HEK293T (cell line): Measurements from ENCODE around the gene PLK3.

Source experiments
- CTCF ChIA-PET: fragments of 350-600 bp; formaldehyde crosslinking; extraction: SDS; loops from one replicate; lab custom pipeline; 2021; ENCODE audit warnings: antibody characterized with exemption, inconsistent platforms; lab: Yijun Ruan, JAX
- POLR2A ChIA-PET: fragments of 350-600 bp; formaldehyde crosslinking; extraction: SDS; loops from one replicate; lab custom pipeline; 2020; ENCODE audit warnings: antibody characterized with exemption, inconsistent platforms; lab: Yijun Ruan, JAX
- DNase-seq: peaks from one replicate; pipeline ENCODE4 v3.0.0; 2012; ENCODE audit warnings: mixed read lengths; ENCODE audit errors: extremely low spot score
- ARNT ChIP-seq: fragments of 450-650 bp; IDR thresholded peaks from 2 replicates; pipeline ENCODE4 v1.6.1; 2017; ENCODE audit warnings: mild to moderate bottlenecking
- BHLHE40 ChIP-seq: fragments of 450-650 bp; IDR thresholded peaks from 2 replicates; pipeline ENCODE4 v1.6.1; 2016; ENCODE audit warnings: mild to moderate bottlenecking, moderate library complexity, borderline replicate concordance
- CTBP1 ChIP-seq: fragments of 450-650 bp; IDR thresholded peaks from 2 replicates; pipeline ENCODE4 v1.6.1; 2016; ENCODE audit warnings: borderline replicate concordance
- ELF4 ChIP-seq: fragments of 450-650 bp; IDR thresholded peaks from 2 replicates; pipeline ENCODE4 v1.6.1; 2017; ENCODE audit warnings: antibody characterized with exemption
- FOXA1 ChIP-seq: fragments of 450-650 bp; IDR thresholded peaks from 2 replicates; pipeline ENCODE4 v1.6.1; 2016; ENCODE audit warnings: mild to moderate bottlenecking
- FOXK2 ChIP-seq: fragments of 450-650 bp; IDR thresholded peaks from 2 replicates; pipeline ENCODE4 v1.6.1; 2016; ENCODE audit warnings: mild to moderate bottlenecking
- FOXM1 ChIP-seq: fragments of 450-650 bp; IDR thresholded peaks from 2 replicates; pipeline ENCODE4 v1.6.1; 2017; ENCODE audit warnings: mild to moderate bottlenecking, borderline replicate concordance
- HDGF ChIP-seq: fragments of 450-650 bp; IDR thresholded peaks from 2 replicates; pipeline ENCODE4 v1.6.1; 2017; ENCODE audit warnings: antibody characterized with exemption, borderline replicate concordance
- L3MBTL2 ChIP-seq: fragments of 450-650 bp; conservative IDR thresholded peaks from 2 replicates; pipeline ENCODE4 v1.6.1; 2016; ENCODE audit warnings: mild to moderate bottlenecking
- LEF1 ChIP-seq: fragments of 450-650 bp; IDR thresholded peaks from 2 replicates; pipeline ENCODE4 v1.6.1; 2017; ENCODE audit warnings: mild to moderate bottlenecking, borderline replicate concordance
- NFRKB ChIP-seq: fragments of 450-650 bp; IDR thresholded peaks from 2 replicates; pipeline ENCODE4 v1.6.1; 2016; ENCODE audit warnings: mild to moderate bottlenecking, moderate library complexity
- PKNOX1 ChIP-seq: fragments of 450-650 bp; IDR thresholded peaks from 2 replicates; pipeline ENCODE4 v1.6.1; 2016
- SP1 ChIP-seq: fragments of 450-650 bp; IDR thresholded peaks from 2 replicates; pipeline ENCODE4 v1.6.1; 2017
- SUZ12 ChIP-seq: fragments of 450-650 bp; IDR thresholded peaks from 2 replicates; pipeline ENCODE4 v1.6.1; 2016; ENCODE audit warnings: mild to moderate bottlenecking
- TARDBP ChIP-seq: fragments of 450-650 bp; IDR thresholded peaks from 2 replicates; pipeline ENCODE4 v1.6.1; 2016
- ZNF384 ChIP-seq: fragments of 450-650 bp; IDR thresholded peaks from 2 replicates; pipeline ENCODE4 v1.6.1; 2016

The PLK3 gene

GRCh38 chr1:44827197-44828002, 27.2 kb downstream of the PLK3 start:
- ChIA-PET CTCF (interaction anchor here (1.5 kb wide), 1 partner anchor 34 kb away, joined by 5 read pairs; no protein-coding TSS in a partner anchor), POLR2A (interaction anchor here (0.7 to 1.8 kb wide), 3 partner anchors 27 to 476 kb away, joined by 3 to 6 read pairs (median 4); partner anchors contain the start of gene PLK3)
- TF ChIP-seq BHLHE40 (no peak), FOXM1 (no peak), ELF4 (no peak), CTBP1 (no peak), PKNOX1 (no peak), L3MBTL2 (no peak)
- DNase-seq: no peak

- CTCF ChIA-PET: interaction anchor here (1.5 kb wide), 1 partner anchor 35 kb away, joined by 5 read pairs; no protein-coding TSS in a partner anchor
- DNase-seq: no peak
- POLR2A ChIA-PET: interaction anchor here (1.4 to 5.1 kb wide), 3 partner anchors 8 to 475 kb away, joined by 3 to 34 read pairs (median 6); partner anchors contain the start of gene PLK3
- no peak for TF ChIP-seq TARDBP
- TF ChIP-seq CTBP1: no peak
- no peak for TF ChIP-seq NFRKB
Observed at GRCh38 chr1:44828003-44828651, 27.9 kb downstream of the PLK3 start.

GRCh38 chr1:44828841-44829440, 28.8 kb downstream of the PLK3 start:
- TF ChIP-seq CTBP1: no peak
- TF ChIP-seq FOXM1: no peak
- no peak for TF ChIP-seq PKNOX1
- no peak for TF ChIP-seq FOXA1
- no peak for TF ChIP-seq BHLHE40
- TF ChIP-seq ELF4: no peak
- no peak for TF ChIP-seq SP1
- no peak for TF ChIP-seq ZNF384
- no peak for TF ChIP-seq SUZ12
- no peak for TF ChIP-seq L3MBTL2
- TF ChIP-seq FOXK2: no peak
- TF ChIP-seq NFRKB: no peak
- no peak for TF ChIP-seq ARNT
- TF ChIP-seq LEF1: no peak
- no peak for TF ChIP-seq TARDBP
- TF ChIP-seq HDGF: no peak
- POLR2A ChIA-PET: interaction anchor here (1.4 to 5.1 kb wide), 2 partner anchors 8 to 29 kb away, joined by 3 to 34 read pairs; partner anchors contain the start of gene PLK3
- CTCF ChIA-PET: interaction anchor here (1.3 kb wide), 1 partner anchor 8 kb away, joined by 3 read pairs; no protein-coding TSS in a partner anchor
- no peak for DNase-seq

- ChIA-PET POLR2A (interaction anchor here (1.0 to 5.1 kb wide), 2 partner anchors 9 to 30 kb away, joined by 3 to 34 read pairs; partner anchors contain the start of gene PLK3), CTCF (interaction anchor here (1.2 to 1.3 kb wide), 2 partner anchors 9 to 49 kb away, joined by 3 read pairs; no protein-coding TSS in a partner anchor)
- DNase-seq: no peak
- TF ChIP-seq TARDBP (no peak), ARNT (no peak), FOXM1 (no peak), LEF1 (no peak), FOXA1 (no peak), L3MBTL2 (no peak), BHLHE40 (no peak), SUZ12 (no peak)
Observed at GRCh38 chr1:44829506-44830384, 29.6 kb downstream of the PLK3 start.

GRCh38 chr1:44830900-44831304, 30.7 kb downstream of the PLK3 start:
- TF ChIP-seq FOXK2 (no peak), CTBP1 (no peak), ZNF384 (no peak), SP1 (no peak), PKNOX1 (no peak), LEF1 (no peak), TARDBP (no peak), ELF4 (no peak), BHLHE40 (no peak), L3MBTL2 (no peak), NFRKB (no peak), ARNT (no peak)
- POLR2A ChIA-PET: interaction anchor here (0.9 to 5.1 kb wide), 6 partner anchors 10 to 661 kb away, joined by 3 to 34 read pairs (median 3); partner anchors contain the start of genes EIF2B3, PTCH2, RPS8 and TESK2
- no peak for DNase-seq
- CTCF ChIA-PET: interaction anchor here (0.7 kb wide), 1 partner anchor 472 kb away, joined by 3 read pairs; no protein-coding TSS in a partner anchor
